ENCODE measurements around the gene LYPD4.
"Not testable (repeated sequence)": the region's sequence is repeated elsewhere in the genome, so short reads cannot be mapped to it uniquely, and the experiment has no call there.

LYPD4 gene

GRCh38 chr19:41796901-41797300, 47.6 kb downstream of the LYPD4 start:
- no peak for DNase-seq

DNA sequence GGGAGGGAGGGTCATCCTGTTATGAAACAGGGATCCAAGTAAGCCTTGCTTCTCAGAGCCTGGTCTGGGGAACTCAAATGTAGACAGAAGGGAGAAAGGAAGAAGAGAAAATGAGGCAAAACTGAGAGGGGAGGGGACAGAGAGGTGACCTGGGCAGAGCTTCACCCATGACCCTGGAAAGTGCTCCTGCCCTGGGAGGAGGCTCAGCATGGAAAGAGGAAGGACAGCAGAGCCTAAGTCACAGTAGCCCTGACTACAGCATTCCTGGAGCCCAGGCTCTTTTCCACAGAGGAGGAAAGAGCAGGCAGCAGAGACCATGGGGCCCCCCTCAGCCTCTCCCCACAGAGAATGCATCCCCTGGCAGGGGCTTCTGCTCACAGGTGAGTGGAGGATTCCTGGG, 48.1 kb downstream of the LYPD4 start, which contains the start of gene CEACAM3:
Gene CEACAM3 (plus strand): TSS at position 226 of the 400 bp plus-strand sequence. CDS start 91 bp downstream, at position 317.
- no peak for DNase-seq

DNA sequence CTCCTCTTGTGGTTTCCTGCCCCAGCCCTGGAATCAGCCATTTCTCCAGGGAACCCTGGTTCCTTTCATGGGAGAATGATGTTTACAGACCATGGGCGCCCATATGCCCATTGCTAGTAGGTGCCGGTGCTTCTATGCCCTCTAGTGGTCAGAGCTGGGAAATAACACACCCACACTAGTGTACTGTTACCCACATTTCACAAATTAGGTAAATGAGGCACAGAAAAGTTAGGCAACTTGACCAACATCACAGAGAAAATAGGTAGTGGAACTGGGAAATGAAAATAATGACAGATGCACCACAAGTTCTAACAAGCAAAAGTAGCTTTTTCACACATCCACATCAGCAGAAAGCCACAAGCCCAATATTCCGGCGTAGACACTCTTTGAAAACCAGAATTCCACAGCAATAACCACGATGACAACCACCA, 49.4 kb downstream of the LYPD4 start:
- peak; percentile 24 for DNase-seq

GRCh38 chr19:41793414-41793727, 51.1 kb downstream of the LYPD4 start:
- DNase-seq, result no peak

GRCh38 chr19:41792513-41793413, 51.7 kb downstream of the LYPD4 start:
- peak; percentile 44 for DNase-seq

GRCh38 chr19:41789053-41789452, 55.4 kb downstream of the LYPD4 start:
- not testable (repeated sequence) for DNase-seq

GRCh38 chr19:41788518-41788917, 56.0 kb downstream of the LYPD4 start:
- DNase-seq, result not testable (repeated sequence)

All from HCEC 1CT (cell line).